Colonic mucosa (tissue), 4 donors: Measurements from ENCODE around the gene APCDD1L. TPM values are rescaled to one million over a fixed set of nuclear protein-coding genes. Genes with fewer than 3 reads are reported as not detected.
A peak's percentile ranks its signal among the peaks of the same experiment; 100 is the strongest.
"Not testable (repeated sequence)": the region's sequence is repeated elsewhere in the genome, so short reads cannot be mapped to it uniquely, and the experiment has no call there.

Experiments
- DNase-seq: peaks from one replicate; pipeline ENCODE4 v3.0.0-alpha.2; 2020
- H3K27ac ChIP-seq: fragments of 200-600 bp; one replicate; pipeline ENCODE4 v1.8.0; 2021
- H3K27me3 ChIP-seq: fragments of 200-600 bp; one replicate; pipeline ENCODE4 v1.8.0; 2021
- H3K36me3 ChIP-seq: fragments of 200-600 bp; one replicate; pipeline ENCODE4 v1.8.0; 2021
- H3K4me1 ChIP-seq: fragments of 200-600 bp; one replicate; pipeline ENCODE4 v1.8.0; 2021; ENCODE audit warnings: mild to moderate bottlenecking
- H3K4me3 ChIP-seq: fragments of 200-600 bp; one replicate; pipeline ENCODE4 v1.8.0; 2021
- H3K9ac ChIP-seq, 2 donors: one replicate each; pipeline ENCODE4 v1.7.0; 2013; ENCODE audit warnings: control low read depth in 2 of 2, low read depth in 2 of 2, low read length in 2 of 2
- H3K9me3 ChIP-seq: fragments of 200-600 bp; one replicate; pipeline ENCODE4 v1.8.0; 2021
- intact Hi-C: fragments of 100-400 bp; cut with DNase I; formaldehyde crosslinking; loops from one replicate; pipeline ENCODE4 v1.14.1; 2022
- total RNA-seq, 2 donors: library from RNA; stranded (reverse); fragmentation: NEBNext Ultra II Directional in 1 of 2; extraction: Animal tissue kit (Norgen Biotek cat#: 25700) in 1 of 2; gene quantifications; one replicate each; pipeline ENCODE4 v1.2.1, GENCODE V29; 2021
- TF ChIP-seq, protein P1 (sequence below): fragments of 200-600 bp; IDR thresholded peaks from one replicate; pipeline ENCODE4 v1.8.0; 2022; ENCODE audit warnings: antibody characterized with exemption, mild to moderate bottlenecking
- donor health status: healthy.
- donor health status: DM: no; HTN: no; CAD: no.
- donor health status: DM: no; HTN: no; CAD: no.

The APCDD1L gene
- total RNA-seq, 2 donors from 2014 or later, result 0.32 to 1.0 TPM

DNA sequence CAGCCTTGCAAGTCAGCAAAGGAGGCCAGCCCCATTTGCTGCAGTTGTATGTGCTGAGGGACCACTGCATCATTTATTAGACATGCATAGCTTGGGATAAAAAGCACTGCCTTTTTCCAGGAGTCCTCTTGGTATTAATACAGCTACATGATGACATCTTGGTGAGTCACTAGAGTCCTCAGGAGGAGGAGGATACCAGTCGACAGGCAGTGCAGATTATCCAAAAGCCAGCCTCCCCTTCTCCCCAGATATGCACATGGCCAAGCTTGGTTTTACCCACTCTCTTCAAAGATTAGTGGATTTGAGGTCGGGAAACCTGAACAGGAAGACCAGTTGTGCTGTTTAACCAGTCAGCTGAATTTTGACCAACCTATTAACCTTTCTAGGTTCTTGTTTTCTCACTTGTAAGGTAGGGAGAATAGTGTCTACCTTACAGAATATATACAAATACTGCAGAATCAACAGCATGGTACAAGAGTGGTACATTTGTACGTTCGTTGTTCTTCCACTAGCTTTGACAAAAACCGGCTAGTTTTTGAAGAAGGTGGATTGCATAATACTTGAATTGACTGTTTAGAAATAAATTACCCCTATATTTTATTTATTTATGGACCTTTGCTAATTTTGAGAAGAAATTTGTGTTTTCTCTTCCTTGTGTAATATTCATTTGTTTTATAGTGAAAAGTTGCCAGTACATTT is 94.3 kb downstream of the APCDD1L start:
- Histone ChIP-seq H3K9ac (no peak overlapping the region), H3K36me3 (no peaks in the 10 kb centered on the region), H3K27ac (no peak overlapping the region), H3K4me3 (no peak overlapping the region), H3K4me1 (no peaks in the 10 kb centered on the region), H3K27me3 (no peaks in the 10 kb centered on the region), H3K9me3 (no peaks in the 10 kb centered on the region)
- DNase-seq, result no peak
- TF ChIP-seq, protein P1, sequence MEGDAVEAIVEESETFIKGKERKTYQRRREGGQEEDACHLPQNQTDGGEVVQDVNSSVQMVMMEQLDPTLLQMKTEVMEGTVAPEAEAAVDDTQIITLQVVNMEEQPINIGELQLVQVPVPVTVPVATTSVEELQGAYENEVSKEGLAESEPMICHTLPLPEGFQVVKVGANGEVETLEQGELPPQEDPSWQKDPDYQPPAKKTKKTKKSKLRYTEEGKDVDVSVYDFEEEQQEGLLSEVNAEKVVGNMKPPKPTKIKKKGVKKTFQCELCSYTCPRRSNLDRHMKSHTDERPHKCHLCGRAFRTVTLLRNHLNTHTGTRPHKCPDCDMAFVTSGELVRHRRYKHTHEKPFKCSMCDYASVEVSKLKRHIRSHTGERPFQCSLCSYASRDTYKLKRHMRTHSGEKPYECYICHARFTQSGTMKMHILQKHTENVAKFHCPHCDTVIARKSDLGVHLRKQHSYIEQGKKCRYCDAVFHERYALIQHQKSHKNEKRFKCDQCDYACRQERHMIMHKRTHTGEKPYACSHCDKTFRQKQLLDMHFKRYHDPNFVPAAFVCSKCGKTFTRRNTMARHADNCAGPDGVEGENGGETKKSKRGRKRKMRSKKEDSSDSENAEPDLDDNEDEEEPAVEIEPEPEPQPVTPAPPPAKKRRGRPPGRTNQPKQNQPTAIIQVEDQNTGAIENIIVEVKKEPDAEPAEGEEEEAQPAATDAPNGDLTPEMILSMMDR, result no peak
- intact Hi-C loops, result no loop called here

DNA sequence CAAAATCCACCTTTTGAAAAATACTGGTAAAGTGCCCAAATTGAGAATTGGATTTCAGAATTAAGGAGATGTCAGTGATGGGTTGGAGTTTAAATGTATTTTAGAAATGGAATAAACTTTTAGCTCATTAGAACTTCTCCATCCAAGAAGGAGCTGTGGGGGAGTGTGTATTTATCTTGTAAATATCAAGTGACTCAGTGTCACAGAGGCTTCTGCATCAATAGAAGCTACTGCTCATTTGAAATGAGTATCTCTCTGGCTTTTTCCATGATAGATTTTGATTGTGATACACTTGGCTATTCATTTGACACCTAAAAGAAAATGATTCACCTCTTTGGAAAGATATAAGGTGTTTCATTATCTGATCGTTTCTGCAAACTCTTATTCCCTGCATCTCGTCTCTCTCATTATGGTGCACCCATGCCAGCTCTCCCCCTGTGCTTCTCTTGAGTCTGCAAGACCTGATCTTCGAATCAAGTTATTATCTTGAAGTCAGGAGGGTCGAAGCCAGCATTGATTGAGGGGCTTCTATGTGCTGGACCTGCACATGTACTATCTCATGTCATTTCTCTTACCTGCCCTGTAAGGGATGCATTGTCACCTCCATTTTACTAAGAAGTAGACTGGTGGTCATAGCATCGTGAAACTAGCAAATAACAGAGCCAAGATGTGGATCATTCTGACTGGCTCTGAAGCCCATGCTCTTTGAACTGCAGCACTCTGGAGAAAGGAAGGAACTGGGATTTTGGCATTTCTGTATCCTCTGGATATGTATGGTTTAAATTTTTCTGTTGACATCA is 96.0 kb downstream of the APCDD1L start:
- intact Hi-C loops, result no loop called here
- no peak overlapping the region for H3K9ac ChIP-seq
- no peak for DNase-seq
- no peaks in the 10 kb centered on the region for H3K4me1 ChIP-seq
- H3K27ac ChIP-seq, result no peak overlapping the region
- H3K4me3 ChIP-seq, result no peak overlapping the region
- H3K9me3 ChIP-seq, result no peaks in the 10 kb centered on the region
- TF ChIP-seq, protein P1, result no peak
- H3K36me3 ChIP-seq, result no peaks in the 10 kb centered on the region
- H3K27me3 ChIP-seq, result no peaks in the 10 kb centered on the region

DNA sequence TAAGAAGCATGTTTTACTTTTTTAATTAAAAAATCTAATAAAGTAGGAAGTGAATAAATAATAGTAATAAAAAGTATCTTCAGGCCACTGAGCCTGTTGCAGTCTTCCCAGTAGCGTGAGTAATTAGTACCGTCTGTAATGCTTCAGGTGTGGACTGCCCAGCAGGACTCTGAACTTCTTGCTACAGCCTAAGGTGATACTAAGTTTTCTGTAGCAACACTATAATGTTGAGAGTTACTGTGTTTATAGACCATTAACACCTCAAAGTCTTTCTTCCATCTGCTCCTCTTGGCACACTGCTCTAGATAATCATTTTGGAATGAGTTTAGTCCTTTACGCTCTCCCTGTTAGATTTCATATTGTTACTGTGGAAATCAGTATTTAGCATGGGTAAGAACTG is 97.8 kb downstream of the APCDD1L start:
- no peak for DNase-seq
- Histone ChIP-seq H3K36me3 (no peaks in the 10 kb centered on the region), H3K27me3 (no peaks in the 10 kb centered on the region), H3K9me3 (no peaks in the 10 kb centered on the region), H3K9ac (no peak overlapping the region), H3K4me1 (no peaks in the 10 kb centered on the region), H3K4me3 (no peak overlapping the region), H3K27ac (peak overlapping the region; percentile 21)
- TF ChIP-seq, protein P1, result no peak
- intact Hi-C loops, result no loop called here

DNA sequence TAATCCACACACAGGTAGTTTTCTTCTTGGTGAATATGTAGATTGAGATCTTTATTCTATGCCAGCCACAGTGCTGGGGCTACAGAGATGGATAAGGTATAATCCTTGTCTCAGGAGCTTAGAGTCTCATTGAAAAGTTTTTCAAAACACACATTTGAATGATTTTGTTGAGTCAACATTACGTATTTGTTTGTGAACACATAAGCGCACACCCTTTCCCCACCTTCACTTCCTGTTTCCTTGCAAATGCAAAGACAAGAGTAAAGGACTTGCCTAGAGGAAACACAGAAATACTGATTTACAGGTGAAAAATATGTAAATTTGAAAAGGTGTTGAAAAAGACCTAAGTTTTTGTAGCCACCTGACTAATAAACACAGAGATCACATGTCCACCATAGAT is 98.4 kb downstream of the APCDD1L start:
- H3K27me3 ChIP-seq, result no peaks in the 10 kb centered on the region
- H3K4me1 ChIP-seq, result no peaks in the 10 kb centered on the region
- DNase-seq, result no peak
- intact Hi-C loops, result no loop called here
- no peaks in the 10 kb centered on the region for H3K36me3 ChIP-seq
- no peak overlapping the region for H3K4me3 ChIP-seq
- H3K9ac ChIP-seq, result no peak overlapping the region
- no peaks in the 10 kb centered on the region for H3K9me3 ChIP-seq
- H3K27ac ChIP-seq, result peak overlapping the region; percentile 21
- TF ChIP-seq, protein P1, result no peak

DNA sequence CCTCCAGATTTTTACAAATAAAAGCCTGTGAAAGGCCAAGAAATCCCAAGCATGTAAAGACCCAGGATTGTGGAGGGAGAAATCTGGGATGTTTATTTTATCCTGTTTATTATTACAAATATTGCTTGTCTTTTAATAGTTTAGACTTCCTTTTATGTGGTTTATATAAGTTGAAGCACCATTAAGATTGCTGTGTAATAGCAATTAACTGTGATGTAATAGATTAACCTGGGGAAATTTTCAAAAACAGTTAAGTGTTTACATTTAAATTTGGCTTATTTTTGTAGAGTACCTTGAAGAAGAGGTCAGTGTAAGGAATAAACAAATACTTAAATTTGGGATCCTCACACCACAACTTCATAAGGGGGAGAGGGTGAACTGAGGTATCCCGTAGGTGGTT is 99.1 kb downstream of the APCDD1L start:
- no peaks in the 10 kb centered on the region for H3K36me3 ChIP-seq
- intact Hi-C loops, result no loop called here
- TF ChIP-seq, protein P1, result no peak
- H3K9ac ChIP-seq, result no peak overlapping the region
- H3K4me1 ChIP-seq, result no peaks in the 10 kb centered on the region
- DNase-seq, result no peak
- H3K27me3 ChIP-seq, result no peaks in the 10 kb centered on the region
- no peak overlapping the region for H3K27ac ChIP-seq
- H3K9me3 ChIP-seq, result no peaks in the 10 kb centered on the region
- H3K4me3 ChIP-seq, result no peak overlapping the region

DNA sequence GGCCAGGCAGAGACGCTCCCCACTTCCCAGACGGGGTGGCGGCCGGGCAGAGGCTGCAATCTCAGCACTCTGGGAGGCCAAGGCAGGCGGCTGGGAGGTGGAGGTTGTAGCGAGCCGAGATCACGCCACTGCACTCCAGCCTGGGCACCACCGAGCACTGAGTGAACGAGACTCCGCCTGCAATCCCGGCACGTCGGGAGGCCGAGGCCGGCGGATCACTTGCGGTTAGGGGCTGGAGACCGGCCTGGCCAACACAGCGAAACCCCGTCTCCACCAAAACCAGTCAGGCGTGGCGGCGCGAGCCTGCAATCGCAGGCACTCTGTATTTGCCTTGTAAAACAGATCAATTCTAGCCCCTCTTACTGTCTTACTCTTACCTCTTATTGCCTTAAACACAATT is 100.4 kb downstream of the APCDD1L start:
- H3K27ac ChIP-seq, H3K9ac ChIP-seq, H3K27me3 ChIP-seq, H3K4me3 ChIP-seq, DNase-seq, H3K36me3 ChIP-seq, H3K4me1 ChIP-seq, intact Hi-C loops, H3K9me3 ChIP-seq: not testable (repeated sequence)

DNA sequence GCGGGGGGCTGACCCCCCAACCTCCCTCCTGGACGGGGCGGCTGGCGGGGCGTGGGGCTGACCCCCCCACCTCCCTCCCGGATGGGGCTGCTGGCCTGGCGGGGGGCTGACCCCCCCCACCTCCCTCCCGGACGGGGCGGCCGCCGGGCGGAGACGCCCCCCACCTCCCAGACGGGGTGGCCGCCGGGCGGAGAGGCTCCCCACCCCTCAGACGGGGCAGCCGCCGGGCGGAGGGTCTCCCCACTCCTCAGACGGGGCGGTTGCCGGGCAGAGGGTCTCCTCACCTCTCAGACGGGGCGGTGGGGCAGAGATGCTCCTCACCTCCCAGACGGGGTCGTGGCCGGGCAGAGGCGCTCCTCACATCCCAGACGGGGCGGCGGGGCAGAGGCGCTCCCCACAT is 101.0 kb downstream of the APCDD1L start:
- H3K9me3 ChIP-seq, H3K36me3 ChIP-seq, DNase-seq, H3K27ac ChIP-seq, H3K4me3 ChIP-seq, H3K4me1 ChIP-seq, intact Hi-C loops, H3K27me3 ChIP-seq, H3K9ac ChIP-seq: not testable (repeated sequence)
